Suppressor macrophage (primary cell): ENCODE data around the gene SLX4IP.

Experiments
- DNase-seq, 4 experiments: peaks; one replicate each; pipeline ENCODE4 v3.0.0-alpha.2; 2020 to 2022

SLX4IP gene

DNA sequence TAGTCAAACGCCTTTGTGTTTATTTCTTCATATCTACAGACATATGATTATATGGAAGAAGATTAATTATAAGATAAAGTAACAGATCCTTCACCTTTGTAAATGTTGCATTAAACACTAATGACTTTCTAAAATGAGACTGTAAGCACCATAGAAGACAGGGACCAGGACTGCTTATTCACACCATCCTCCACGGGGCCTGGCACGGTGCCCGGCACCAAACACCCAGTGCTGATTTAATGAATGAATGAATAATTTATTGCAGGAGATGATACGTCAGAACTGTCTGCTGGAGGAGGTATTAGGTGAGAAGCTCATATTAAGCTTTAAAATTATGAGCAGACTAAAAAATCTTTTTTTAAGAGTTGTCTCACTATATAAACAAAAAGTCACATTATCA, 88.3 kb downstream of the SLX4IP start:
- no peak for DNase-seq

DNA sequence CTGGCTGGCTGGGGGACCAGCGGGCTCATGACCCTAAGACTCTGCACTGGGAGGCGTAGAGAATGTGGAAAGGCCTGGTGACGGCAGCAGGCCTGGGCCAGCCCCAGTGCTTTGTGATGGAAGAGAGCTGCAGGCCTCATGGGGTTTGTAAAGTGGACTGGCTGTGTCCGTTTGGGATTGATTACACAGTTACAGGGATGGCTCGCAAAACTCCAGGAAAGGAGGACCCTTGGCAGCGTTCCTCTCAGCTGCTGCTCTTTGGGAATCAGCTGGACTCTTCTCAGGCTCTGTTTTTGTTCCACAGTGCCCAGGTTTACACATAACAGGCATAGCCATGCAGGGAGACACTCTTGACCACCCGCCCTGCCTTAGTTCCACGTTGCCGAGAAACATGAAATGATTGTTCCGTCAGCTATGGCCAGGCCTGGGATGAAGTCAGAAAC, 89.0 kb downstream of the SLX4IP start:
- no peak for DNase-seq

DNA sequence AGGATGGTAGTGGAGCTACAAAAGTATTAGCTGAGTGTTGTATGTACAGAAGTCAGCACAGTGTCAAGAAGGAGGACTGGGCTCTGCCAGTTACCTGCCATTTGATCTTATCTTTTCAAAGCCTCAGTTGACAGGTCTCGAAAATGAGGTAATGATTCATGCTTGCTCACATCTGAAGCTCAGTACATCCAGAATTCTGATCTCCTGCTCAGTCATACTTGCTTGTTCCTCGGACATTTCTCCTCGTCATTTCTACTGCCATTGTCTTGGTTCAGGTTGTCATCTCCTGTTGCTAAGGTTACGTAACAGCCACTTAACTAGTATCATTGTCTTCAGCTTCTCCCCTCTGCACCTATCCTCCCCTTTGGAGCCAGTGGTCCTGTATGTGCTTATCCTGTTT, 89.5 kb downstream of the SLX4IP start:
- no peak for DNase-seq

DNA sequence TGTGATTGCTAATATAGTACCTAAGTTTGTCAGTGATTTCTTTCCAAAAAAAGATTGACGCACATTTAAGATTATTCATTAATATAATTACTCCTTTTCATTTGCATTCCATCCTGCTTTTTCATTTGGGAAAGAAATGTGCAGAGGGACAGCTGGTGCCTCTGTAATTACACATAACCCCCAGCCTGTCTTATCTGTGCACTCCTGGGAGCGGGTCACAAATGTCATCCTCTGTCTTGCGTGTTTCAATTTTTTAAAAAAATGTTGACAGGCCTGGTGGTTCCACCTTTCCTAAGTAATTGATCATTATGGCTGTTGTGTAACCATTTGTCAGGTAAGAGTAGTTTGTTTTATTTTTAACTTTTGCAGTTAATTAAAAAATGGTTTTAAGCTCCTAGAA, 92.7 kb downstream of the SLX4IP start:
- no peak for DNase-seq

DNA sequence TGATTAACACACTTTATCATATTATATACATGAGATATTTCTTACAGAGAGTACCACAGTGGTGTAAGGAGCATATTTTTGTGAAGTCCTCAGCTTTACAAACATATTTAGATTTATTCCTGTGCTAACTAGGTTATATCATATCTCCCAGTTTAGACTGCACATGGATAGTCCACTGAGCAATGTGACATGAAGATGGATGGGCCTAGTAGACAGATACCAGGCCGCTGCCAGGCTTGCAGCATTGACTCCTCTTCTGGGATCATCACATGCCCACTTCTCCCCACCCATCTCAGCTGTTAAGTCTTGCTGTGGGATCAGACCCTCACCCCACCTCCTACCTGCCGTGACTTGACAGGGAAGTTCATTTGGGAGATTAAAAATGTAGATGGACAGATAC, 95.8 kb downstream of the SLX4IP start:
- DNase-seq, result no peak

DNA sequence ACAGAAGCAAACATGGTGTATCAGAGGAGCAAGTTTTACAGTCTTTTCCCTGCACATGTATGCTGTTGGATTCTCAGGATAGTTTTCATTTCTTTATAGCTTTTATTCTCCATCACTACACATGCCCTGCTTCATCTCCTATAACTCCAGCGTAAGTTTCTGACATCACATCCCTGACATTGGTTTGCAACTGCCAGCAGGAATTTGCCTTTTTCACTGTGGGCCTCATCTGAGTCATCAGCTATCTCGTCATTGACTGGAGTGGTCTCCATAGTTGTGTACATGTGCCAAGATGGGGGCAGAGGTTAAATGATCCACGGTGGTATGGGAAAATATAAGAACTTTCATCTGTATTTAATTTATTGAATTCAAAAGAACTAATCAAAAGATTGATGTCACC, 96.7 kb downstream of the SLX4IP start:
- no peak for DNase-seq

DNA sequence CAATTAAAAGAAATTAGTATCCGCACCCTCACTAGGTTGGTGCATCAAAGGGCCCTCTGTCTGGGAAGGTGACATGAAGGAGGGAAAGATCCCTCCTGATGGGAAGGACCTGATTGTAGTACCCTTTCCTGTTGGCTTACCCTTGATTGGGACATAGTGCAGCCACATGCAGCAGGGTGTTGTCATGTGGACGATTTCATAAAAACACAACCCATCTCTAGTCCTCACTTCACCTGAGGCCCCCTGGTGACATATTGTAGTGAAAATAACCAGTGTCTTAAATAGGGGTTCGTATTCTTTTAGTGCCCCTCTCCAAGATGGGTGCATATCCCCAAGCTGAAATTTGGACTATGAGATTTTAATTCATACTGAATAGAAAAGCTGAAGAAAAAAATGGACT, 97.3 kb downstream of the SLX4IP start:
- DNase-seq, result no peak

DNA sequence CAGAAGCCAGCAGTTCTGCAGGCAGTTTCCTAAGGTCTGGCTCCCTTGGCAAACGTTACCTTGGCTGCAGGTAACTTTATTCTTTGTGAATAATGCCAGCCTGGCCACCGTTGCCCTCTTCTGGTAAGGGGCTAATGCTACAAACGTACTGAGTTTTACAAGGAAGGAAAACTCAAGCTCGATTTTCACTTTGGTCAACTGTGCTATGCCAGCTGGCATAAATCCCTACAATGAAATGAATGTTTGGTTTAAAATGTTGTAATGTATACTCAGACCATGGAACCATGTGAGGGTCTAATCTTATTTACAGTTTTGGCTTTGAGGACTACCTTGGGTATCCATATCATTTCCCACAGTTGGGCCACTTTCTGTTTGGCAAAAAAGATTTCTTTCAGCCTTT, 101.4 kb downstream of the SLX4IP start:
- DNase-seq, result peak in 2 of 4 experiments; percentile 25 to 31

DNA sequence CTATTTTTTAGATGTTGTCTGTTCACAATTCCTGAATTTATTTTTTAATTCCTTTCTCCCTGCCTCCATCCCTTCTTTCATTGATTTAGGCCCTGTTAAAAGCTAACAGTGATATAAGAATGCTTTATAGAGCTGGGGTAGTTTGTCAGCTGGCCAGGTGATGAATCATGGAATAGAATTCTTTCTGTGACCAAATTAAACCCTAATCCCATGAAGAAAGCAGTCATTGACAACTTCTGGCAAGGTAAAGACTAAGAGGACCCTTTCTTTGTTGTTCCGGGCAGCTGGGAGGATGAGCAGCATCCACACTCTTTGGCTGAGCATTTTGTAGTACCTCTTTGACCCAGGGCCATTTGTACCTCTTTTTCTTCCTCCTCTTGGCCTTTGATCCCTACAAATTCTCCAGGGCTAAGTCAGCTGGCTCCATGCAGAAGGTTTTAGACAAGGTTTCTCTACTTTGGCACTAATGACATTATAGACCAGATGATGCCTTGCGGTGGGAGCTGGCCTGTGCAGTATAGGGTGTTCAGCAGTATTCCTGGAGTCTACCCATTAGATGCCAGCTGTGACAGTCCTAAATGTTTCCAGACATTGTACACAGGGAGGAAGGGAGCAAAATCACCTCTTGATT, 102.9 kb downstream of the SLX4IP start:
- DNase-seq, result no peak

DNA sequence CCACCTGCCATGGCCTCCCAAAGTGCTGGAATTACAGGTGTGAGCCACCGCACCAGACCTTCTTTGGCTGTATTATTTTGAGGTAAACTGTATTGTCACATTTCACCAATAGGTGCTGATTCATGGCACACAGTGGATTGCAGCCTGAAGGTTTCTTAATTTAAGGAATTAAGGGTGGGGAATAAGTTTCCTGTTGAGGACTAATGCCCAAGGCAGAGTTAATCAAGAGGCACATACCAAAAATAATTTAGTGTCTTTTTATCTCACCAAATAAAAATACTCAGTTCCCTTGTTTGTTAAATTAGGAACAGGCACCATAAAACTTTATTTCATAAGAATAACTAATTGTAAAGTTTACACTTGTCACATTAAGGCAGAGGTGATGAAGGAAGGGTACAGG, 103.7 kb downstream of the SLX4IP start:
- no peak for DNase-seq

DNA sequence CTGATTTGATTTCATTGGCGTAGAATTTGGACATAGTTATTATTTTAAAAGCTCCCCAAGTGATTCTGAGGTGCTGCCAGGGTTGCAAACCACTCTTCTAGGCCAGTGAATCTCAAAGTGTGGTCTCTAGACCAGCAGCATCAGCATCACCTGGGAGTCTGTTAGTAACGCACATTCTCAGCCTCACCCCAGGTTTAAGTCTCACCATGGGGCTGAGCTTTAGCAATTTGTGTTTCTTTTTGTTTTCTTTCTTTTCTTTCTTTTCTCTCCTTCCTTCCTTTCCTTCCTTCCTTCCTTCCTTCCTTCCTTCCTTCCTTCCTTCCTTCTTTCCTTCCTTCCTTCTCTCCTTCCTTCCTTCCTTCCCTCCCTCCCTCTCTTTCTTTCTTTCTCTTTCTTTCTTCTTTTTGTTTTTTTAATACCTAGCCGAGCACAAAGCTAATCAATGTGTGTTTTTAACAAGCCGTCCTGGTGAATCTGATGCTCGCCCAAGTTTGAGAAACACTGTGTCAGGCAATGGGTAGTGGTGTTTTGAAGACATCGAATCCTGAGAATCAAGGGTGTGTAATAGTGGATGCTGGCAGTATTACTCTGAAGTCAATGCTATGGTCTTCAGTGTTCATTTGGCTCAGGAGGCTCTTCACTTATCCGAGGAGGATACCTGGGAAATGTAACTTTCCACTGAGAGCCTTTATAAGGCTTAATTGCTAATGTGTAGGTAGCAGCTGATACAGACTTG, 104.9 kb downstream of the SLX4IP start:
- no peak for DNase-seq

DNA sequence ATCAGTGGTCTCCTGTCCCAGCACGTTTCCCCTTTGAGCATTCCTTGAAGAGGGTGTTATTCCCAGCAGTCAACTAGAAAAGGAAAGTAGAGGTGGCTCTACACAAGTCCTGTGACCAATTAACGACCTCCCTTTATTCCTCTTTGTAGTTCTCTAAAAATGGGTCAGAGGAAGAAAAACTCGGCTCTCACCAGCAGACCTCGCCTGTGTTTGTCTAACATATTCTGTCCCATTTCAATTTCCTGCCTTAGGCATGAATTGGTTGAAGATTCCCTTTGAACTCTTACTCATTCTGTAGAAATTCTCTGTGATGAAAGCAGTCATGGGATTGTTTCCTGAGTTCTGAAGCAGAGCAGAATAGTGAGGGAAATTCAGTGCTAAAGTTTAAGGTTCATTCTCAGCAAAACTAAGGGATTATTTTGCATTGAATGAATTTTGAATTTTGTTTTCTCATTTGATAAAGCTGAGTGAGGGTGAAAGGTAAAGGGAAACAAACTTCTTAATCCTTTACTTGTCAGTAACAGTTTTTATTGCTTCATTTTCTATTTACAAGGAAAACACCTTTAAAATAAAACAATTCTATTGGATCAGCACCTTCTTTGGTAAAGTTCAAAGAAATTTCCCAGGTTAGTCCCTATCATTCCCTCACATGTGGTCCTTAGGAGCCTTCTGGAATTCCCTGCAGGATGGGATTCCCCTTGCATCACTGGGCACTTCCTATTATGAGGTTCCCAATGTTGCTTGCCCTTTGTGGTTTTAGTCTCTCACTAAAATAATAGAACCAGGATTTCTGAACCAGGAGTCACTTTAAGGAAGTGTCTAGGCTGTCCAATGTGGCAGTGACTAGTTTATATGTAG, 105.8 kb downstream of the SLX4IP start:
- peak; percentile 62 to 88 (median 76) for DNase-seq

DNA sequence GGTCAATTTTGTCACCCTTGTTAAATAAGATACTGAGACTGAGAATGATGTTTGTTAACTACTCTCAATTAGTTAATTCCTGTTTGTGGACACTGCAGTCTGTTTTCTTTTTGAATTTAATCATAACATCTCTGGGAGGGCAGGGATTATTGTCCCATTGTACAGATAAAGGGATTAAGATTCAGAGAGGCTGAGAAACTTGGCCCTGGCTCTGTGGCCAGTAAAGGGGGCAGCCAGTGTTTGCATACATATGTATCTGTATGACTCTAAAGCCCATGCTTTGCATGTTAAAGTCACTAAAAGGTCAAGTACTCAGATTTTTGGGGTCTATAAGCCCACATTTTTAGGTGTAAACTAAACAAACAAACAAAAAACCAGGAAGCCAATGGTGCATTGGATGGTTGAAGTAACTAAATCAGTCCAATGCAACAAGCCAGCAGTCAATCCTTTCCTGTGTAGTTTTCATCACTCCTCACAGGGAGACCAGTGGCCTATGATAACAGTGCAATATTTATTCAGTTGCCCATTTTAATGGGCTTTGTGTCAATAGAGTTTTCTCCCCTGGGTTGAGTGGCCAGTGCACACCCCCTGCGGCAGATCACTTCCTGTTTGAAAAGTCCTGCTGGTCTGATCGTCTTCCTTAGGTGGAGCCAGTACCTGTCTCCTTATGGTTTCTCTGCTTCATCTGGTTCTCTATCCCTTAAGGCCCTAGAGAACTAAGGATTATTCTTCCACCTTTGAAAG, 106.7 kb downstream of the SLX4IP start:
- DNase-seq, result no peak

DNA sequence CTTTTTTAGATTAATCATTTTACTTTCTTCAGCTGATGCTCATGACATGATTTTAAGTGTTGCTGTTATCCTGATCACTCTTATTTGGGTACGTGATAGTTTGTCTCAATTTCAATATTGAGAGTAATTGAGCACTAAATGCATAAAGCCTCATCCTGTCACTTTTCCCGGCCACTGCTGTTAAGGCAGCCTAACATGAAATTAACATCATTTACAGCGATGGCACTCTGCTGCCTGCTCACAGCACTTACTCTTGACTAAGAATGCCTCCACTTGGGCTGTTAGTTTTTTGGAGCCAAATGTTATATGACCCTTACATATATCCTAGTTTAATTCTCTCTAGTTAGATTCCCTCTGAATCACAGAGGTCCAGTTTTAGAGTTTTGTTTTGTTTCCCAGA, 107.3 kb downstream of the SLX4IP start:
- DNase-seq, result no peak

DNA sequence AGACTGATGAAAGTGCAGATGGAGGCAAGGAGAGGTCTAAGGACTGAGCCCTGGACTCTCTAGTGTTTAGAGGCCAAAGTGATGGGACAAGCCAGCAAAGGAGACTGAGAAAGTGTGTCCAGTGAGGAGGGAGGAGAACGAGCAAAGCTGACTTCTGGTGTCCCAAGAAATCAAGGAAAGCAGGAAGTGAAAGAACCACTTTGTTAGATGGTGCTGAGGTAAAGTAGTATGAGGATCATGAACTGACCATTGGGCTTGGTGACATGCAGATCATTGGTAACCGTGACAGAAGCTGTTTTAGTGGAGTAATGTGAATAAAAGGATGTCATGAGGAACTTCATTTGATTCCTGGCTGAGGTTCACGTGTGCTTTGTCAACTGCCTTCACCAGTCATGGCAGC, 108.4 kb downstream of the SLX4IP start:
- DNase-seq, result peak; percentile 2 to 33 (median 11)

DNA sequence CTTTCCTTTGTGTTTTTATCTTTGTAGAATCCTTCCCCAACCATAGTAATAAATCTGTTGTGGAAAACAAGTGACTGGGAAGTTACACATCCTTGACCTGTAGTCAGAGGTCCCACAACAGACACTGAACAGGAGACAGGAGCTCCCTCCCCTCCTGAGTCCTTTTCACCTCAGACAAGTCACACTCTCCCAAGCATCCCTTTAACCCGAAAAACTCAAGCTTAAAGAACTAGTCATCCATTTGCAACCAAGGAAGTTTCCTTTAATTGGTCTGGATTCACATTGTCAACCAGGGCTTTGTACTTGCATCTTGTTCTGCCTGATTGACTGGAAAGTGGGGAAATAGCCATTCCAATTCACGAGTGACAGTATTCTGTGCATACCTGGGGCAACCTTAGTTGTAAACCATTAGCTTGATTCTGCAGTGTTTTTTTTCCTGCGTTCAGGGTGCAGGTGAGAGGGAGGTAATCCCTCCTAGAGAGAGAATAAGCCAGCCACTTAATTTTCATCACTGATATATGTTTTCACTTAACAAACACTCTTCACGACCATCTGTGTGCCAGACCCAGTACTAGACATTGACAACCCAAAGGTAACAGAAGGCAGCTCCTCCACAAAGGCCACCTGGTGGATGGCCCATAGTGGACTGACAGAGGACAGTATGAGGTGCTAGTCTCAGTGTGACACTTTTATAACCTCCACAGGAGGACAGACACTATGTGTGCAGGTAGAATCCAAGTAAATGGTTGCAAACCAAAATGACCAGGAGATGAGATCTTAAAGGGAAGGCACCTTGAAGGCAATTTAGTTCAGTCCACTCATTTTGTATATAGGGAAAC, 112.4 kb downstream of the SLX4IP start:
- no peak for DNase-seq

DNA sequence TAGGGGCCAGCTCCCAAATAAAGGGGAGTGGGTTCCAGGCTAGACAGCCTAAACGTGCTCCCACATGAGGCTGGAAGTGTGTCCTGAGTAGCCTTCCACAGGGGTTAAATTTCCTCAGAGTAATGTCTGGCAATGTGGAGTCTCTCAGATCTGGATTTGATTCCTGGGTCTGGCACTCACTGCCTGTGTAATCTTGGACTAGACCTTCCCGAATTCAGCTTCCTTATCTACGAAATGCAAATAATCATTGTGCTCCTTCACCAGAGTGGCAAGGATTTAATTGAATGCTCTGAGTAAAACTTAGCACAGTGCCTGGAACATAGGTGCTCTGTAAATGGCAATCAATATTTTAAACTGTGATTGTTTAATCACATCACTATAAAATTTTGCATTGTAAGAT, 114.4 kb downstream of the SLX4IP start:
- no peak for DNase-seq

DNA sequence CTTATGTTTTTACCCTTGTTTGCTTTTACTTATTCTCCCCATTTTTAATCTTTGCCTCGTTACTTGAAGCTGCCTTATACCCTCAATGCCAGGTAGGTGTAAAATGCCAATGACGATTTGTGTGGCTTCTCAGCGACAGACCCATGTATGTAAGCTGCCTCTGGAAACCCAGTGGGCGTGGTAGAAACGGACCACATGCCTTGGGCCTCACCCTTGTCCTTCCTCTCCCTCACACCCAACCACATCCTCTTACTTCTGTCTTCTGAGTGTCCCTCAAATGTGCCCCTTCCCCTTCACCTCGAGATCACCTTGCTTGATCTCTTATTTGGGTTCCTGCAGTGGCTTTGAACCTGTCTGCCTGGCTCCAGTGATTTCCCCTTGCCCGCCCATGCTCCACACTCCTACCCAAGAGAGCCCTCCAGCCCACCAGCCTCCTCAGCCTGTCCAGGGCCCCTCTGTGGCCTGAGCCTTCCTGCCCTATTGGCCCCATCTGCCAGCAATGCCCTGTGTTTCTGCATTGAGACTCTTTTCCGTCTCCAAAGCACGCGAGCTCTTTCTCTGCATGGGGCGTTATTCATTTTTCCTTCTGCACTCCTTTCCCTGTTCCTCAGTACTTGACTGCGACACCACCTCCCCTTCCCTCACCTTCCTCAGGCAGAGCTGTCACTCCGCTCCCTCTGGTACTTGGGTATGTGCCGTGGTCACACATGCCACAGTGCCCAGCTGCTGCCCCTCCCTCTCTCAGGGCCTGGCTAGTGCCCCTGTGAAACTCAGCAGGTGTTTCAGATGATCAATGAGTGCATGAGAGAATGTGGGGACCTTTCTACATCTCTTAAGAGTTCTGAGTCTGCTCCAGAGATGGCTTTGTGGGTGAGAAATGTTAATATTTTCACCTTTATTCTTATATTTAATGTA, 115.4 kb downstream of the SLX4IP start:
- peak in 3 of 4 experiments; percentile 27 to 48 (median 38) for DNase-seq

DNA sequence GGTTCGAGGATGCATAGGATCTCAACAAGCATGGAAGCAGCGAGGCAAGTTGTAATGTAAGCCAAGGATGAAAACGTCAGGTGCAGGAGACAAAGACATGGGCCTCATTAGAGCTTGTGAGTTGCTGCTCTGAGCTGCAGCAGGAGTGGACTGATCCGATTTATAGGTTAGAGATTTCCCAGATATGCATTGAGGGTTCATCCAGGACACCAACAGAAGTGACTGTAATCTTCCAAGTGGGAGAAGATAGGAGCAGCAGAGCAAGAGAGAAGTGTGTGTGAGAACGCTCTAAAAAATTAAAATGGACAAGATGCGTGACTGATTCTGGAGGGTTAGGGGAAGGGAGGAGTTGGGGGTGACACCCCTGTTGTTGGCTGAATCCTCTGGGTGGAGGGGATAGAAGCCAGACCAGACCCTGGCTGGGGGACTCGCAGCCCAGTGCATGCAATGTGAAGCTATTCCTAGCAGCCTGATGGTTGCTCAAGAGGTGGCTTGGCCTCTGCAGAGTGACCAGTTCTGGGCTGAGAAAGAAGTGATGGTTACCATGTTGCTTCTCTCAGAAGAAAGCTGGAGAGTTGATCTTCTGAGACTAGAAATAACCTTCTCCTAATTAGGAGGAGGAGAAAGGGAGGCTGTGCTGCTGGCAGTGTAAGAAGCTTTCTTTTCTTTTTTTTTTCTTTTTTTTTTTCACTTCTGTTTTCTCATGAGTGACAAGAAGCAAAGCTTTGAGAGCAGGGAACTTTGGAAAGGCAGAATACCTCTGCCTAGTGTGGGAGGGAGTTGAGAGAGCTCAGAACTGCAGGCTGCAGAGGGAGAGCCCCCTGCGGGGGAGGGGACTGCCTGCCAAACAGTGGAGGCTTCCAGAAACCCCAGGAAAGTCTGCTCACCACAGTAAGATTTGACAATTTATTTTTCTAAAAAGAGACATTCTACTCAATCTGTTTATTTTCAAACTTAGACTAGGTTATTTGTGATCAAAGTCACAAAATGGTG, 116.9 kb downstream of the SLX4IP start:
- DNase-seq, result peak in 3 of 4 experiments; percentile 43 to 63 (median 62)
